ENCODE results near the gene DDX25.

DNA sequence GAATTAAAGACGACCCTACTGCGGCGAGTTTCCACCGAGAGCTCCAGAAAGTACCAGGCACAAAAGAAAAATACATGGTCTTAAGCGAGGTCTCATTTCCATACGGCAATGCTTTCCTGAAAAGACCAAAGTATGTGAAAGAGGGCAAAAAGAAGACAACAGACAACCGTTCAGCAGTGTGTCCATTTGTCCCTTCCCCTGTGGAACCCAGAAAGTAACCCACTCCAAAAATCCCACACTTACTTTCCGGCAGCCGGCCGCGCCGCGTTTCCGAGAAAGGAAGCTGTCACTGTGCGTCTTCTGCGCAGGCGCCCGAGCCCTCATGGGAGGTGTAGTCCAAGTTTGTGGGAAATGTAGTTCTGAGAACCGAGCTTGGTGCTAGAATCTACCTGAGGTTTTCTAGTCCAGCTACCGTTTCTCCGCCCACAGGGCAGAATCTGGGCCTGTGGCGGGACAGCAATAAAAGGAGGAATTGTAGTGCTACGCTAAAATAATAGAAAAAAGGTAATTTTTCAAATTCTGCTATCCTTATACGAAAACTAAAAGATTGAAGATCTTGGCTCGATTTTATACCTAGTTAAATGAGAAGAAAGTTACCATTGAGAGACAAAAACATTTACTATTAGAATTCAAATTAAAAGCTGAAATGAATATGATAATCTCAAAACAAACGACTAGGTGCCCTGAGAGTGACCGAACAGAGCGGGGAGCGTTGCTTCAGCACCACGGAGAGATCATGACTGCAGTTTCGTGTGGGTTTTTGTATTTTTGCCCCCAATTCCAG, 1.2 kb upstream of the DDX25 start, which contains the start of gene PUS3:
- TF ChIP-seq CTCF (IDR thresholded peaks at IDR 0.05), result no peak
- TF ChIP-seq POLR2A (IDR thresholded peaks at IDR 0.05), result peak; percentile 26
- TF ChIP-seq POLR2AphosphoS5 (IDR thresholded peaks at IDR 0.05), result peak; percentile 97
